Upper lobe of left lung (tissue), 6 donors: ENCODE results near the gene ADAM22. TPM values are rescaled to one million over a fixed set of nuclear protein-coding genes. Genes with fewer than 3 reads are reported as not detected.

Source experiments
- ATAC-seq, 2 donors: fragments of 200-7000 bp; cut with Tn5 transposase; one replicate each; pipeline ENCODE4 v1.9.1; 2022; ENCODE audit warnings: mild to moderate bottlenecking in 2 of 2, moderate library complexity in 2 of 2; ENCODE audit not compliant: low FRiP score in 2 of 2
- DNase-seq, 2 donors: peaks; one replicate each; pipeline ENCODE4 v3.0.0-alpha.2; 2019 to 2020
- H3K27ac ChIP-seq, 4 donors: fragments of 200-600 bp; sonication (generic); one replicate each; pipeline ENCODE4 v1.5.1; 2016 to 2019
- H3K27me3 ChIP-seq, 4 donors: fragments of 200-600 bp; sonication (generic); one replicate each; pipeline ENCODE4 v1.5.1; 2017 to 2019
- H3K36me3 ChIP-seq, 4 donors: fragments of 200-600 bp; sonication (generic); one replicate each; pipeline ENCODE4 v1.5.1; 2016 to 2019
- H3K4me1 ChIP-seq, 4 donors: fragments of 200-600 bp; sonication (generic); one replicate each; pipeline ENCODE4 v1.5.1; 2018 to 2019
- H3K4me3 ChIP-seq, 4 donors: fragments of 200-600 bp; sonication (generic); one replicate each; pipeline ENCODE4 v1.5.1; 2017 to 2019; ENCODE audit warnings: mild to moderate bottlenecking in 2 of 4, moderate library complexity in 1 of 4
- H3K9me3 ChIP-seq, 4 donors: fragments of 200-600 bp; sonication (generic); one replicate each; pipeline ENCODE4 v1.5.1; 2018 to 2019
- EP300 ChIP-seq, 4 donors: sonication (generic); formaldehyde crosslinking; IDR thresholded peaks; one replicate each; pipeline ENCODE4 v1.5.1; 2017; ENCODE audit warnings: antibody characterized with exemption in 4 of 4, control low read depth in 2 of 4
- POLR2A ChIP-seq, 4 donors: fragments of 450-650 bp; IDR thresholded peaks; one replicate each; pipeline ENCODE4 v1.5.1; 2016 to 2017; ENCODE audit warnings: antibody characterized with exemption in 4 of 4, mild to moderate bottlenecking in 2 of 4
- POLR2AphosphoS5 ChIP-seq, 2 donors: sonication (generic); formaldehyde crosslinking; IDR thresholded peaks; one replicate each; pipeline ENCODE4 v1.5.1; 2017; ENCODE audit warnings: antibody characterized with exemption in 2 of 2
- WGBS, 2 donors: methylation state at CpG; one replicate each; pipeline ENCODE4 v1.1.5; 2017 to 2018; 5-methylcytosine and 5-hydroxymethylcytosine counted together
- total RNA-seq, 6 donors: library from RNA; depleted of rRNA in 4 of 6; stranded (reverse); fragments of >200 nt in 4 of 6; gene quantifications; one replicate each; pipeline versions ENCODE4 v1.1.0 to v1.2.1, GENCODE V29; 2016 to 2021
- TF ChIP-seq, protein P1 (sequence below), 6 experiments: fragments of 450-650 bp in 4 of 6; fragments of 200-600 bp in 2 of 6; sonication (generic) in 2 of 6; IDR thresholded peaks; one replicate each; pipeline ENCODE4 v1.5.1; 2016 to 2019; ENCODE audit warnings: antibody characterized with exemption in 6 of 6
- donor health status: DM: no; HTN: no; CAD: no; lungs with moderate emphysema.
- donor health status: DM: no; HTN: yes; CAD: no; lungs with severe emphysema.

ADAM22 gene
- total RNA-seq, 6 donors from 2014 or later = 0.69 to 3.2 (median 2.0) TPM

DNA sequence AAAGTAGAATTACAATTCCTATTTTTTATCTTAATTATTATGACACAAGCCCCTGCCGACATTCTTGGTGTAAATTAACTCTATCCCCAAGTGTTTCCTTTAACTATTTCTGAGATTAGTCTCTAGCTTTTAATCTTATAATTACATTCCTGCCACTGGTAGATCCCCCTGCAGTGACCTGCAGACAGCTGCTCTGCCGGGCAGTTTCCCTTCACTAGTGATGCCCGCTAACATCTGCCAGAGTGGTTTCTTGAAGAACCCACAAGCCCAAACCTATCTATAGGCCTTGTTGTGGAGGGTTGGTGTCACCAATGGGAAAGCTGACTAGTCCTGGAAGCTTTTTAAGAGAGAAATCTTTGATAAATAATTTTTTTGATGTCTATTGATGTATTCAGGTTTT, 50.0 kb downstream of the ADAM22 start:
- ATAC-seq = no peak
- no peaks in the 10 kb centered on the region for H3K9me3 ChIP-seq

DNA sequence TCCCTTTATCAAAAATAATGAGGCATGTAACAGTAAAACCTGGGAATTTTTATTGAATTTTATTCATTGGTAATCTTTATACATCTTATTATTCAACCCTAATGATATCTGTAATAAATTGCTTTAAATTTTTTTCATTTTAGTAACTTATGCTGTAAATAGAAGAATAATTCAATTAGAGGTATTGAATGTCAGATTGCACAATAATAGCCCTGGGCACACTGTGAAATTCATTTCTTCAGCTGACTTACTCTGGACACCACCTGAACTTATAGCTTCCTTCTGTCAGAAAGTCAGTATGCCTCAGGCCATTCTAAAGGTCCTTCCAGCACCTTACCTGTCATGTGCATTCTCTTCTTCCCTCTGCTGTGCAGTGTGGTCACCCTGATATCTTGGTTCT, 59.2 kb downstream of the ADAM22 start:
- DNase-seq (no peak), ATAC-seq (no peak)
- Histone ChIP-seq H3K36me3 (no peaks in the 10 kb centered on the region), H3K27ac (no peak overlapping the region), H3K9me3 (no peaks in the 10 kb centered on the region), H3K4me3 (no peak overlapping the region), H3K27me3 (no peaks in the 10 kb centered on the region), H3K4me1 (no peaks in the 10 kb centered on the region)
- no peak for TF ChIP-seq EP300 (IDR thresholded peaks at IDR 0.05)
- no peak for TF ChIP-seq POLR2AphosphoS5 (IDR thresholded peaks at IDR 0.05)
- TF ChIP-seq, protein P1, sequence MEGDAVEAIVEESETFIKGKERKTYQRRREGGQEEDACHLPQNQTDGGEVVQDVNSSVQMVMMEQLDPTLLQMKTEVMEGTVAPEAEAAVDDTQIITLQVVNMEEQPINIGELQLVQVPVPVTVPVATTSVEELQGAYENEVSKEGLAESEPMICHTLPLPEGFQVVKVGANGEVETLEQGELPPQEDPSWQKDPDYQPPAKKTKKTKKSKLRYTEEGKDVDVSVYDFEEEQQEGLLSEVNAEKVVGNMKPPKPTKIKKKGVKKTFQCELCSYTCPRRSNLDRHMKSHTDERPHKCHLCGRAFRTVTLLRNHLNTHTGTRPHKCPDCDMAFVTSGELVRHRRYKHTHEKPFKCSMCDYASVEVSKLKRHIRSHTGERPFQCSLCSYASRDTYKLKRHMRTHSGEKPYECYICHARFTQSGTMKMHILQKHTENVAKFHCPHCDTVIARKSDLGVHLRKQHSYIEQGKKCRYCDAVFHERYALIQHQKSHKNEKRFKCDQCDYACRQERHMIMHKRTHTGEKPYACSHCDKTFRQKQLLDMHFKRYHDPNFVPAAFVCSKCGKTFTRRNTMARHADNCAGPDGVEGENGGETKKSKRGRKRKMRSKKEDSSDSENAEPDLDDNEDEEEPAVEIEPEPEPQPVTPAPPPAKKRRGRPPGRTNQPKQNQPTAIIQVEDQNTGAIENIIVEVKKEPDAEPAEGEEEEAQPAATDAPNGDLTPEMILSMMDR (IDR thresholded peaks at IDR 0.05) = no peak
- no peak for TF ChIP-seq POLR2A (IDR thresholded peaks at IDR 0.05)

More for the DNA sequence above, 50.0 kb downstream of the ADAM22 start:
- 92 to 94% methylated on average over 3 of the region's 3 CpGs for WGBS, 2 donors
- no peaks in the 10 kb centered on the region for H3K27me3 ChIP-seq
- TF ChIP-seq, protein P1 (IDR thresholded peaks at IDR 0.05) = no peak
- no peaks in the 10 kb centered on the region for H3K4me1 ChIP-seq
- H3K27ac ChIP-seq = no peak overlapping the region
- H3K4me3 ChIP-seq = no peak overlapping the region
- no peak for DNase-seq
- H3K36me3 ChIP-seq = no peaks in the 10 kb centered on the region

DNA sequence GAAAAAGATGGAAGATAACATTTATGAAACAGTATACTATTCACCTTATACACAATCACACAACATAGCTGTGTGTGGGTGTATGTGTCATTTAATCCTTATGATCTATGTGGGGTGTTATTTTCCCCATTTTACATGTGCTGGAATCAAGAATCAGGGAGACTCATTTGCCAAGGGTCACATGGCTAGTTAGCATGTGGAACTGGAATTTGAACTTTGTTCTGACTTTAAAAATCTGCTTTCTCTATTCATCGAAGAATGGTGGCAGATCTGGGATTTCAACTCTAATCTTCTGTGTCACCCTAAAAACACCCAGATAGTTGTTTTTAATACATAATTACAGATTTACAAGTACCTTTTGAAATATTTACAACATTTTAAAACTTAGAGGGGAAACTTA, 65.2 kb downstream of the ADAM22 start:
- Histone ChIP-seq H3K27me3 (no peaks in the 10 kb centered on the region), H3K4me1 (no peaks in the 10 kb centered on the region), H3K27ac (no peak overlapping the region), H3K4me3 (no peak overlapping the region), H3K36me3 (no peaks in the 10 kb centered on the region), H3K9me3 (no peaks in the 10 kb centered on the region)
- 87 to 95% methylated on average over 1 of the region's 1 CpG for WGBS, 2 donors
- ATAC-seq (no peak), DNase-seq (no peak)
- no peak for TF ChIP-seq POLR2A (IDR thresholded peaks at IDR 0.05)
- TF ChIP-seq EP300 (IDR thresholded peaks at IDR 0.05) = no peak
- TF ChIP-seq, protein P1 (IDR thresholded peaks at IDR 0.05) = no peak
- no peak for TF ChIP-seq POLR2AphosphoS5 (IDR thresholded peaks at IDR 0.05)

DNA sequence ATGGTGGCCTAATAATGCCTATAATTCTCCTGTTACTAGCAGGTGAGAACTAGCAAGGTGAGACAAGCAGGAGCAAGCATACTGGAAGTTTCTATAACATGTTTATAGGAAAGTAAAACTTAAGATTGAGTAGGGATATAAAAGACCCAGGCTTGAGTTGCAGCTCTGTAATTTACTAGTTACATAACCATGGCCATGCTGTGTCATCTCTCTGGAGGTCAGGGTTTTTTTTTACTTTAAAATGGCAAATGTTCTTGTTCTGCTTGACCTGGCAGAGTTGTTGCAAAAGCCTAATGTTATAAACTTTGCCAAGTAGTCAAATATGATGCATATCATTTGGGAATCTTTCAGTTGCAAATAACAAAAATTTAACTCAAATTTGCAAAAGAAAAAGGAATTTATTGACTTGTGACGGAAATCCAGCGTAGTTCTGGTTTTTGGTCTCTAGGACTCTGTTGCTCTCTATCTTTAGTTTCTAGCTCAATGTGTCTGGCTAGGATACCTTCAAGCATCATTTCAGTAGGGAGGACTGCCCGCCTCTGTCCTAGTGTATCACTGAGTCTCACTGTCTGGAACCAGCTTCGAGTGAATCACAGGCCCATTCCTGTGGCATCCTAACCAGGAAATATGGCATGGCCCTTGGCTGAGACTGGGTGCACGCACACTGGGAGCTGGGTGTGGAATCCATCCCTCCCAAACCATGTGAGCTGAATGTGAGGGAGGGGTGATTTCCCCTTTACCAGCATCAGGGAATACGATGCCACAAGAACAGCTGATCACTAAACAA, 67.9 kb downstream of the ADAM22 start:
- TF ChIP-seq, protein P1 (IDR thresholded peaks at IDR 0.05) = no peak
- TF ChIP-seq EP300 (IDR thresholded peaks at IDR 0.05) (no peak), POLR2AphosphoS5 (IDR thresholded peaks at IDR 0.05) (no peak), POLR2A (IDR thresholded peaks at IDR 0.05) (no peak)
- ATAC-seq = no peak
- WGBS, 2 donors = 87 to 91% methylated on average over 6 of the region's 6 CpGs

DNA sequence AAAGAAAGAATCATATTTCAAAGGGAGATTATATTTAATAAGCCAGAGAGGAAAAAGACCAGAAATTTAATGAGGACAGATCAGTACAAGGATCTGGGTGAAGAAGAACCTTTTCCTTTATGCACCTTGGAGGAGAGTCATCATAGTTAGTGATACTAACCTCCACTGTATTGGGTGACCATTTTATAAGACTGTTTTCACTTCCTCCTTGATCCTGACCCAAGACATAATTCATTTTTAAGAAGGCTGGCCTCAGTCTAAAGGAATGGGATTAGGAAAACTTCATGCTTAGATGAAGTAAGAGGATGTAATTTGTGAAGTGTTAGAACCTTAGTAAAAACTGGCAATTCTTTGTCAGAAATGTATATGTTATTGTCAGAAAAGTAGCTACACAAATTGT, 68.6 kb downstream of the ADAM22 start:
- Histone ChIP-seq H3K27me3 (no peaks in the 10 kb centered on the region), H3K9me3 (no peaks in the 10 kb centered on the region), H3K36me3 (no peaks in the 10 kb centered on the region), H3K4me1 (no peaks in the 10 kb centered on the region), H3K4me3 (no peak overlapping the region), H3K27ac (no peak overlapping the region)
- ATAC-seq = peak in 1 of 2 donors; percentile 32
- TF ChIP-seq POLR2AphosphoS5 (IDR thresholded peaks at IDR 0.05) (no peak), EP300 (IDR thresholded peaks at IDR 0.05) (no peak), POLR2A (IDR thresholded peaks at IDR 0.05) (no peak)
- TF ChIP-seq, protein P1 (IDR thresholded peaks at IDR 0.05) = no peak
- DNase-seq = no peak

More for the DNA sequence above, 67.9 kb downstream of the ADAM22 start:
- no peaks in the 10 kb centered on the region for H3K9me3 ChIP-seq
- H3K27ac ChIP-seq = no peak overlapping the region
- H3K4me3 ChIP-seq = no peak overlapping the region
- no peaks in the 10 kb centered on the region for H3K36me3 ChIP-seq
- H3K27me3 ChIP-seq = no peaks in the 10 kb centered on the region
- DNase-seq = no peak
- no peaks in the 10 kb centered on the region for H3K4me1 ChIP-seq
